GM12874 (cell line): Measurements from ENCODE around the gene MYO15A.

Source experiments
- CTCF ChIP-seq: IDR thresholded peaks from 2 replicates; pipeline ENCODE4 v1.5.1; 2011; ENCODE audit warnings: low read depth, mild to moderate bottlenecking, control low read depth, low read length, moderate library complexity; ENCODE audit not compliant: insufficient read depth

MYO15A gene

GRCh38 chr17:18176176-18176575 is 67.6 kb downstream of the MYO15A start:
- TF ChIP-seq CTCF, result no peak

GRCh38 chr17:18177133-18177532 is 68.6 kb downstream of the MYO15A start:
- TF ChIP-seq CTCF, result no peak

GRCh38 chr17:18177722-18178121 is 69.2 kb downstream of the MYO15A start:
- no peak for TF ChIP-seq CTCF

- no peak for TF ChIP-seq CTCF
Measured at GRCh38 chr17:18179196-18179595, 70.6 kb downstream of the MYO15A start.

GRCh38 chr17:18179804-18180203 is 71.2 kb downstream of the MYO15A start:
- TF ChIP-seq CTCF, result no peak

GRCh38 chr17:18181358-18181757 is 72.8 kb downstream of the MYO15A start:
- TF ChIP-seq CTCF, result no peak

- TF ChIP-seq CTCF, result no peak
Measured at GRCh38 chr17:18182110-18182977, 73.8 kb downstream of the MYO15A start.

GRCh38 chr17:18182978-18183333 is 74.4 kb downstream of the MYO15A start:
- no peak for TF ChIP-seq CTCF
